ENCODE measurements around the gene TRDN.

GRCh38 chr6:123648020-123648580, 11.3 kb upstream of the TRDN start:
- TF ChIP-seq, protein P1, sequence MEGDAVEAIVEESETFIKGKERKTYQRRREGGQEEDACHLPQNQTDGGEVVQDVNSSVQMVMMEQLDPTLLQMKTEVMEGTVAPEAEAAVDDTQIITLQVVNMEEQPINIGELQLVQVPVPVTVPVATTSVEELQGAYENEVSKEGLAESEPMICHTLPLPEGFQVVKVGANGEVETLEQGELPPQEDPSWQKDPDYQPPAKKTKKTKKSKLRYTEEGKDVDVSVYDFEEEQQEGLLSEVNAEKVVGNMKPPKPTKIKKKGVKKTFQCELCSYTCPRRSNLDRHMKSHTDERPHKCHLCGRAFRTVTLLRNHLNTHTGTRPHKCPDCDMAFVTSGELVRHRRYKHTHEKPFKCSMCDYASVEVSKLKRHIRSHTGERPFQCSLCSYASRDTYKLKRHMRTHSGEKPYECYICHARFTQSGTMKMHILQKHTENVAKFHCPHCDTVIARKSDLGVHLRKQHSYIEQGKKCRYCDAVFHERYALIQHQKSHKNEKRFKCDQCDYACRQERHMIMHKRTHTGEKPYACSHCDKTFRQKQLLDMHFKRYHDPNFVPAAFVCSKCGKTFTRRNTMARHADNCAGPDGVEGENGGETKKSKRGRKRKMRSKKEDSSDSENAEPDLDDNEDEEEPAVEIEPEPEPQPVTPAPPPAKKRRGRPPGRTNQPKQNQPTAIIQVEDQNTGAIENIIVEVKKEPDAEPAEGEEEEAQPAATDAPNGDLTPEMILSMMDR (IDR thresholded peaks at IDR 0.05), result no peak
- no peak for TF ChIP-seq POLR2A (IDR thresholded peaks at IDR 0.05)

Measured in ovary (tissue), 3 donors.